ENCODE data around the gene CORO2B. TPM values are rescaled to one million over a fixed set of nuclear protein-coding genes. Genes with fewer than 3 reads are reported as not detected.

CORO2B gene
- total RNA-seq, 1 experiment from 2014 or later, result 3.8 TPM

DNA sequence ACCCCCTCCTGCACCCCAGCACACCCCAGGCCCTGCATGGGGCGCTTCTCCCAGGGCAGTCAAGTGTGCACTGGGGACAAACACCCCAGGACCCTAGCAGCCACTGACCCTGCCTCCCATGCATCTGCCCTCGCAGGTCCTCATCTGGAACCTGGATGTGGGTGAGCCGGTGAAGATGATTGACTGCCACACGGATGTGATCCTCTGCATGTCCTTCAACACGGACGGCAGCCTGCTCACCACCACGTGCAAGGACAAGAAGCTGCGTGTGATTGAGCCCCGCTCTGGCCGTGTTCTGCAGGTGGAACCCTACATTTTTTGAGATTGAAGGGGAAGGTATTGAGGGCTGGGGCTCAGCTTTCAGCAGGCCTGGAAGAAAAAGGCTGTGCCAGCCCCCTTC, 132.6 kb downstream of the CORO2B start:
- H3K27ac ChIP-seq (ENCODE audit: low read depth, low read length, poor library complexity, severe bottlenecking), result no peak overlapping the region
- TF ChIP-seq EZH2 (IDR thresholded peaks at IDR 0.05; ENCODE audit: borderline replicate concordance, low read depth, low read length, poor library complexity, severe bottlenecking) (no peak), CTCF (conservative IDR thresholded peaks at IDR 0.05; ENCODE audit: low read depth, low read length) (no peak)
- no peak for DNase-seq (ENCODE audit: low spot score)
- CTCF ChIA-PET, result no interaction called here
- intact Hi-C loops (cut with micrococcal nuclease; ENCODE audit: unreplicated experiment), result no loop called here
- H3K9me3 ChIP-seq (ENCODE audit: low read depth, low read length, poor library complexity, severe bottlenecking), result no peaks in the 10 kb centered on the region
- no peaks in the 10 kb centered on the region for H3K36me3 ChIP-seq (ENCODE audit: insufficient read depth, low read length, poor library complexity, severe bottlenecking)
- no TSS peak for BruUV-seq (replicated peaks)
- H3K27me3 ChIP-seq (replicated peaks; ENCODE audit: insufficient read depth, low read depth, low read length, poor library complexity), result no peaks in the 10 kb centered on the region
- H3K4me1 ChIP-seq (ENCODE audit: insufficient read depth, low read length, poor library complexity, severe bottlenecking), result no peaks in the 10 kb centered on the region
- POLR2A ChIA-PET (ENCODE audit: low non-redundant PET), result no interaction called here
- H3K4me3 ChIP-seq (ENCODE audit: low read depth, low read length, poor library complexity, severe bottlenecking), result no peak overlapping the region

DNA sequence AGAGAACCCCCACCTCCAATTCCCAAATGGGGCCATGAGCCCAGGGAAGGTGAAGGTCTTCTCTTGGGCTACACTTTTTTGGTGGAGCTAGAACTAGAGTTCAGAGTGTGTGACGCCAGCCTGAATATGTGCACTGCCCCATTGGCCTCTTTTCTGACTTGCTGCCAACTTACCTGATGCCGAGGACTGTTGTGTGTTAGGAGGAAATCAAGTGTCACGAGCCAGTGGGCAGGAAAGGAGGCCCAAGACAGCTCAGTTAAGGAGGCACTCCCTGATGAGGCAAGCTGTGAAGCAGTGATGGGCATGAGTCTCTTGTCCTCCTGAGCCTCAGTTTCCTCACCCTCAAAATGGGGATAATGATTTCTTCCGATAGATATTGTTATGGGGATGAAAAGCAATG, 134.1 kb downstream of the CORO2B start:
- H3K4me3 ChIP-seq (ENCODE audit: low read depth, low read length, poor library complexity, severe bottlenecking), result no peak overlapping the region
- CTCF ChIA-PET, result no interaction called here
- H3K27me3 ChIP-seq (replicated peaks; ENCODE audit: insufficient read depth, low read depth, low read length, poor library complexity), result no peaks in the 10 kb centered on the region
- DNase-seq (ENCODE audit: low spot score), result no peak
- no TSS peak for BruUV-seq (replicated peaks)
- H3K9me3 ChIP-seq (ENCODE audit: low read depth, low read length, poor library complexity, severe bottlenecking), result no peaks in the 10 kb centered on the region
- TF ChIP-seq CTCF (conservative IDR thresholded peaks at IDR 0.05; ENCODE audit: low read depth, low read length) (no peak), EZH2 (IDR thresholded peaks at IDR 0.05; ENCODE audit: borderline replicate concordance, low read depth, low read length, poor library complexity, severe bottlenecking) (no peak)
- H3K4me1 ChIP-seq (ENCODE audit: insufficient read depth, low read length, poor library complexity, severe bottlenecking), result no peaks in the 10 kb centered on the region
- no peaks in the 10 kb centered on the region for H3K36me3 ChIP-seq (ENCODE audit: insufficient read depth, low read length, poor library complexity, severe bottlenecking)
- intact Hi-C loops (cut with micrococcal nuclease; ENCODE audit: unreplicated experiment), result no loop called here
- H3K27ac ChIP-seq (ENCODE audit: low read depth, low read length, poor library complexity, severe bottlenecking), result no peak overlapping the region
- POLR2A ChIA-PET (ENCODE audit: low non-redundant PET), result no interaction called here

- POLR2A ChIA-PET (ENCODE audit: low non-redundant PET), result no interaction called here
- BruUV-seq (replicated peaks), result no TSS peak
- H3K4me3 ChIP-seq (ENCODE audit: low read depth, low read length, poor library complexity, severe bottlenecking), result no peak overlapping the region
Observed at GRCh38 chr15:68713874-68714273, 135.1 kb downstream of the CORO2B start.

More at GRCh38 chr15:68713874-68714273, 135.1 kb downstream of the CORO2B start:
- no peaks in the 10 kb centered on the region for H3K9me3 ChIP-seq (ENCODE audit: low read depth, low read length, poor library complexity, severe bottlenecking)
- intact Hi-C loops (cut with micrococcal nuclease; ENCODE audit: unreplicated experiment), result no loop called here
- TF ChIP-seq EZH2 (IDR thresholded peaks at IDR 0.05; ENCODE audit: borderline replicate concordance, low read depth, low read length, poor library complexity, severe bottlenecking), result no peak
- no peak for TF ChIP-seq CTCF (conservative IDR thresholded peaks at IDR 0.05; ENCODE audit: low read depth, low read length)
- CTCF ChIA-PET, result no interaction called here
- H3K4me1 ChIP-seq (ENCODE audit: insufficient read depth, low read length, poor library complexity, severe bottlenecking), result no peaks in the 10 kb centered on the region
- no peak for DNase-seq (ENCODE audit: low spot score)
- H3K27ac ChIP-seq (ENCODE audit: low read depth, low read length, poor library complexity, severe bottlenecking), result no peak overlapping the region
- H3K27me3 ChIP-seq (replicated peaks; ENCODE audit: insufficient read depth, low read depth, low read length, poor library complexity), result no peaks in the 10 kb centered on the region
- H3K36me3 ChIP-seq (ENCODE audit: insufficient read depth, low read length, poor library complexity, severe bottlenecking), result no peaks in the 10 kb centered on the region

All from A673 (cell line).